CD4-positive, alpha-beta T cell treated with Interleukin-1 beta for 1 hour (primary cell): ENCODE results near the gene MLLT1.

Experiments used
- DNase-seq, 2 donors: peaks; one replicate each; pipeline ENCODE4 v3.0.0-alpha.2; 2020 to 2022

Gene MLLT1

GRCh38 chr19:6233827-6234511 is 45.8 kb downstream of the MLLT1 start:
- peak in 1 of 2 donors; percentile 26 for DNase-seq

GRCh38 chr19:6233056-6233826 is 46.5 kb downstream of the MLLT1 start:
- no peak for DNase-seq

GRCh38 chr19:6232601-6233055 is 47.1 kb downstream of the MLLT1 start:
- no peak for DNase-seq

- DNase-seq = no peak
Observed at GRCh38 chr19:6230991-6231448, 48.8 kb downstream of the MLLT1 start.

GRCh38 chr19:6229951-6230712 is 49.6 kb downstream of the MLLT1 start:
- no peak for DNase-seq

- DNase-seq = no peak
Observed at GRCh38 chr19:6229216-6229913, 50.4 kb downstream of the MLLT1 start.

- DNase-seq = no peak
Observed at GRCh38 chr19:6228551-6229215, 51.1 kb downstream of the MLLT1 start.

GRCh38 chr19:6227936-6228325 is 51.8 kb downstream of the MLLT1 start:
- DNase-seq = no peak

GRCh38 chr19:6227156-6227935 is 52.4 kb downstream of the MLLT1 start:
- DNase-seq = no peak

- no peak for DNase-seq
Observed at GRCh38 chr19:6226444-6227155, 53.2 kb downstream of the MLLT1 start.

GRCh38 chr19:6226012-6226411 is 53.8 kb downstream of the MLLT1 start:
- no peak for DNase-seq

GRCh38 chr19:6225232-6225865 is 54.4 kb downstream of the MLLT1 start:
- no peak for DNase-seq

- DNase-seq = no peak
Observed at GRCh38 chr19:6224308-6224675, 55.5 kb downstream of the MLLT1 start.

GRCh38 chr19:6223461-6224307 is 56.1 kb downstream of the MLLT1 start:
- DNase-seq = no peak

GRCh38 chr19:6222884-6223283 is 56.9 kb downstream of the MLLT1 start:
- DNase-seq = no peak

- DNase-seq = no peak
Observed at GRCh38 chr19:6221878-6222746, 57.7 kb downstream of the MLLT1 start.

- DNase-seq = no peak
Observed at GRCh38 chr19:6221220-6221877, 58.4 kb downstream of the MLLT1 start.
